RKO (cell line): ENCODE results near the gene ADIPOR2.

ENCODE experiments used
- DNase-seq: peaks from one replicate; pipeline ENCODE4 v3.0.0-alpha.2; 2016; ENCODE audit warnings: low spot score

Gene ADIPOR2

DNA sequence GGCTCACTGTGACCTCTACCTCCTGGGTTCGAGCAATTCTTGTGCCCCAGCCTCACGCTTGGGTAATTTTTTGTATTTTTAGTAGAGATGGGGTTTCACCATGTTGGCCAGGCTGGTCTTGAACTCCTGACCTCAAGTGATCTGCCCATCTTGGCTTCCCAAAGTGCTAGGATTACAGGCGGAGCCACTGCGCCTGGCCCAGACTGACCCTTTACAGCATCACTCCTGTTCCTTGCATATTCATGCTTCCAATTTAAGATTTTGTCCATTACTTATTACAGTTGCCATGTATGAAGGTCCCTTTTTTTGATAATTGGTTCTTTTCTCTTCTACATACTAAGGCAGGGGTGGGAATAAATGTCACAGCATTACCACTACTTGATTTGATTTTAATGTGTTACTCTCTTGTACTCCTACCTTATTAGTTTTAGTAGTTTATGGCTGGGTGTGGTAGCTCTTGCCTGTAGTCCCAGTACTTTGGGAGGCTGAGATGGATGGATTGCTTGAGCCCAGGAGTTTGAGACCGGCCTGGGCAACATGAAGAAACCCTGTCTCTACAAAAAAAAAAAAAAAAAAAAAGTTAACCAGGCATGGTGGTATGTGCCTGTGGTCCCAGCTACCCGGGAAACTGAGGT, 46.9 kb downstream of the ADIPOR2 start:
- no peak for DNase-seq

DNA sequence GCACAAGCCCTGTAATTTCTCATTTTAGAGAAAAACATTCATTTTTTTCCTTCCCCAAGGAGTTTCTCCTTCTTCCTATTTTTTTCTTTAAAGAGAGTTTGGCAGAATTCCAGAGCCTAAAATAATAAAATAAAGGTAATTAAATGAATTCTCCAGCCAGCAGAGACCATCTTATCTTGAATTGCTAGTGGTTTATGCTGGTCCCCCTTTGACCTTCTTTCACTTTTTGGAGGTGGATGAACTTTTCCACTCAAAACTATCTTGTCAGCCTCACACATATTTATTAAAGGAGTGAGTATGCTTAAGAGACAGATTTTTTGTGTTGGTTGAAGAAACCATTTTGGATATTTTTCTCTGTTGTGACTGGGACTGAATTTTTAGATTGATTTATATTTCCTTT, 47.6 kb downstream of the ADIPOR2 start:
- no peak for DNase-seq

DNA sequence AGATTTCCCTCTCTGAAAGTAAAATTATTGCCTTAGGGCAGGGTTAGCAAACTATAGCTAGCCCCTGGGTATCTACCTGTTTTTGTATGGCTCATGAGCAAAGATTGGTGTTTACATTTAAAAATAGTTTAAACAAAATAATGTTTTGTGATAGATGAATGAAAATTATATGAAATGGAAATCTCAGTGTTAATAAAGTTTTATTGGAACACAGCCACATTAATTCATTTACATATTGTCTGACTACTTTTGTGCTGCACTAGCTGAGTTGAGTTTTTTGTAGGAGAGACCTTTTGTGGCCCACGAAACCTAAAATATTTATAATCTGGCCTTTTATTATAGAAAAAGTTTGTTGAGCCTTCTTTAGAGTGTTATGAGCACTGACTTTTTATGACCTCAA, 48.5 kb downstream of the ADIPOR2 start:
- no peak for DNase-seq

DNA sequence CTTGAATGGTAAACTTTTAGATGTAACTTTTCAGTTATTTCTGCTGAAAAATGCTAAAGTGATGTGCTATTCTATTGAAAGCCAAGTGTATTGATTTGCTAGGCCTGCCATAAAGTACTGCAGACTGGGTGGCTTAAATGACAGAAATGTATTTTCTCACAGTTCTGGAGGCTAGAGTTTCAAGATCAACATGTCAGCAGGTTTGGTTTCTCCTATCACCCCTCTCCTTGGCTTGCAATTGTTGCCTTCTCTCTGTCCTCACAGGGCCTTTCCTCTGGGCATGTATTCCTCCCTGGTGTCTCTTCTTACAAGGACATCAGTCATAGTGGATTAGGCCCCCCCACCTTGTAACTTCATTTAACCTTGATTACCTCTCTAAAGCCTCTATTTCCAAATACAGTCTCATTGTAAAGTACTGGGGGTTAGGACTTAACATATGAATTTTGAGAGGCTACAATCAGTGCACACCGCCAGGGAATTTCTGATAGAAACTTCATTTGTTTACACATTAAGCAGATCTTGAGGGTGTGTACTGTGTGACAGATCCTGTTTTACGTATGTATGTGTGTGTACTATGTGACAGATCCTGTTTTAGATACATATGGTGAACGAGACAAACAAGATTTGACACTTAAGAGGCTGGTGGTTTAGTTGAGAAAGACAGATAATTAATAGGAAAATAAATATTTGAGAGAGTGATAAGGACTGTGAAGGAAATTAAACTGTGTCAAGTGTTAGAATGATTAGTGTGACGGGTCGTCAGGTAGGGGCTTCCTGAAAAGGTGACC, 49.5 kb downstream of the ADIPOR2 start:
- no peak for DNase-seq

DNA sequence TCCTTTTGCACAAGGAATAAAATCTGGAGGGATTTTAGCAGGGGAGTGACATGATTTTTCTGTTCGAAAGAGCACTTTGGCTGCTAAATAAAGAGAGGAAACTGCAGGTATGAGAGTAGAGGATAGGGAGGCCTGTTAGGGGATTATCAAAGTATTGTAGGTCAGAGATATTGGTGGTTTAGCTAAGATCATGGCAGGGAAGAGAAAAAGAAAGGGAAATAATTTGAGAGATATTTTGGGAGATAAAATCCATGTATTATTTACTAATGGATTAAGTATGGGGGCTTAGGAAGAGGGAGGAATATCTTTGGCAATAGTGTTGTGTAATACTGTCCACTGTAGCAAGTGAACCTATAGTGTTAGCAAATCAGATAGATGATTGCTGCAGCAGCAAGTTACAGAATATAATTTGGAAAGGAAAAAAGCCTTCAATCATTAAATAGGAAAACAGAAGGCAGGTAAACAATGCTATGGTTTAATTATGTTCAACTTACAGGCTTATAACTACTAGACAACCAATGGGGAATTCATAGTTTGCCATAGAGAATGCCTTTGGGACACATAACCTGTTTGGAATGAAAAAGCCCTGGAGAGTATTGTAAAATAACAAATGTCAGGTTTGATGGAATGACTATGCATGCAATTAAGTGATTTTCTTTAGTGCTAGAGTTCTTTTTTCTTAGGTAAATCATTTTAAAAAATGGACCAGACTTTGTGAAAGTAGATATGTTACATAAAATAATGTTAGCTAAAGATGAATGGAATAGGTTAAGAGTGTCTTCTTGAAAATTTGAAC, 50.5 kb downstream of the ADIPOR2 start:
- DNase-seq, result no peak

DNA sequence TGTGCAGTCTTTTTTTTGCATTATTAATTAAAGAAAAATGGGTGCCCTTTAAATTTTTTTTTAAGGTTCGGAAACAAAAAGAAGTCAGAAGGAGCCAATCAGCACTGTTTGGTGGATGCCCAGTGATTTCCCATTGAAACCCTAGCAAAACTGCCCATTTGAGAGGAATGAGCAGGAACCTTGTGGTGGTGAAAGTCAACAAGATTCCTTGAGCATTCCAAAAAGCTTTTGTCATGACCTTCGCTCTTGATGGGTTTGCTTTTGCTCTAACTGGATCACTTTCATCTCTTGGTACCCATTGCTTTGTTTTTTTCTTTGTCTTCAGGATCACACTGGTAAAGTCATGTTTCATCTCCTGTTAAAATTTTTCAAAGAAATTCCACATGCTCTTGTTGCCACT, 54.1 kb downstream of the ADIPOR2 start:
- no peak for DNase-seq

DNA sequence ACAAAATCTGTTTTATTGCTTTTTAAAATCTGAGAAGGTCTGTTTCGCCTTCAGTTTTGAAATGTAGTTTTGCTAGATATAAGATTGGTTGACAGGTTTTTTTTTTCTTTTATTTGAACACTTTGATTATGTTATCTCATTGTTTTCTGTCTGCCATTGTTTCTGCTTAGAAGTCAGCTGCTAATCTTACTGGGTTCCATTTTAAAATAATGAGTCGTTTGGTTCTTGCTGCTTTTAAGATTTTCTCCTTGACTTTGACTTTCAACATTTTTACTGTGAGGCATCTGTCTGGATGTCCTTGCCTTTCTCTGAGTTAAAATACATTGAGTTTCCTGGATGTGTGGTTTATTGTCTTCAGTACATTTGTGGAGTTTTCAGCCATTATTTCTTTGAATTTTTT, 56.7 kb downstream of the ADIPOR2 start:
- DNase-seq, result peak; percentile 13

DNA sequence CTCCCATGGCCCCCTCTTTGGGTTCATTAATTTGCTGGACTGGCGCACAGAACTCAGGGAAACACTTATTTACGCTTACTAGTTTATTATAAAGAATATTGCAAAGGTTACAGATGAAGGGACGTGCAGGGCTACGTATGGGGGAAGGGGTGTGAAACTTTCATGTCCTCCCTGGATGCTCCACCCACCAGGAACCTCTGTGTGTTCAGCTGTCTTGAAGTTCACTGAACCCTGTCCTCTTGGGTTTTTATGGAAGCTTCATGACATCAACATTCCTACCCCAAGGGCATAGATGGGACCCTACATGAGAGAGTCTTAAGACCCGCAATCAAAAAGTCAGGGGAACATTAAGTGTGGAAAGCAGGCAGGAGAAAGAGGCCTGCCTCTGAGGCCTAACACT, 58.1 kb downstream of the ADIPOR2 start:
- no peak for DNase-seq

DNA sequence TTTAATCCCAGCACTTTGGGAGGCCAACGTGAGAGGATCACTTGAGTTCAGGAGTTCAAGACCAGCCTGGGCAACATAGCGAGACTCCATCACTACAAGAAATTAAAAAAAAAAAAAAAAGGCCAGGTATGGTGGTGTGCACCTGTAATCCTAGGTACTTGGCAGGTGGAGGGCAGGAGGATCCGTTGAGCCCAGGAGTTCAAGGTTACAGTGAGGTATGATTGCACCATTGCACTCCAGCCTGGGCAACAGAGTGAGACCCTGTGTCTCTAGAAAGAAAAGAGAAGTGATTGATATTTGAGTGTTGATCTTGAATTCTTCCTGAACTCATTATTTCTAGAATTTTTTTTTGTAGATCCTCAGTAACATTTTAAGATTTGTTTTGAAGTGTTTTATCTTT, 59.4 kb downstream of the ADIPOR2 start:
- no peak for DNase-seq

DNA sequence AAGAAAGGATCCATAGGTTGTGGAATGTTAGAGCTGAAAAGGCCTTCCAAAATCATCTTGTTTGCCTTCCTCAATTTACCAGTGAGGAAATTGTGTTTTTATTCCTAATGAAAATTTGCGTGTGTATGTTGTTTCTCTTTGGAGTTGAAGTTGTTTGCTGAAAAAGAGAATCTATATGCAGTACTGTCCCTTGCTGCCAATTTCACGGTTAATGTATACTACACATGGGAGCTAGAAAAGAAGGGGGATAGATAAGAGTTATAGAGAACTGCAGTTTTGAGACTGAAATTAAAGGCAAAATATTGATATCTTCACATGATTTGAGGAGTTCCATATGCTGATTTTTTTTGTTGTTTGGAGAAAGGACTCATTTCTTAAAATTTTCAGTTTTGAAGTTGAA, 67.5 kb downstream of the ADIPOR2 start:
- no peak for DNase-seq

DNA sequence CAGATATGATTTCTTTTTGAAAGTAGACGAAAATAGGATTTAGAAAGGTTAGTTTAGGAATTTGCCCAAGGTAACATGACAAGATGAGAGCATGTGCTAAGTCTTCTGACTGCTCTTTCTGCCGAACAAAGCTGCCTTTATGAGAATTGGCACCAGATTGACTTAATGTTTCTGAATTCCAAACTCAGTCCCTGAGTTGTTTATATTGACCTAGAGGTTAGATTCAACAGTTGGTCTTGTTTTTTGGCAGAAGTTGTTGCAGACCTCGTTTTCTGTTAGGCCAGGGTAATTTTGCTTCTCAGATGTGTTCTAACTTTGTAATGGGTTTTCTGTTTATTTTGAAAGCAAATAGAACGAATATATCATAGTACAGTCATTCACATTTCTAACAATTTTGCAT, 68.0 kb downstream of the ADIPOR2 start:
- no peak for DNase-seq

DNA sequence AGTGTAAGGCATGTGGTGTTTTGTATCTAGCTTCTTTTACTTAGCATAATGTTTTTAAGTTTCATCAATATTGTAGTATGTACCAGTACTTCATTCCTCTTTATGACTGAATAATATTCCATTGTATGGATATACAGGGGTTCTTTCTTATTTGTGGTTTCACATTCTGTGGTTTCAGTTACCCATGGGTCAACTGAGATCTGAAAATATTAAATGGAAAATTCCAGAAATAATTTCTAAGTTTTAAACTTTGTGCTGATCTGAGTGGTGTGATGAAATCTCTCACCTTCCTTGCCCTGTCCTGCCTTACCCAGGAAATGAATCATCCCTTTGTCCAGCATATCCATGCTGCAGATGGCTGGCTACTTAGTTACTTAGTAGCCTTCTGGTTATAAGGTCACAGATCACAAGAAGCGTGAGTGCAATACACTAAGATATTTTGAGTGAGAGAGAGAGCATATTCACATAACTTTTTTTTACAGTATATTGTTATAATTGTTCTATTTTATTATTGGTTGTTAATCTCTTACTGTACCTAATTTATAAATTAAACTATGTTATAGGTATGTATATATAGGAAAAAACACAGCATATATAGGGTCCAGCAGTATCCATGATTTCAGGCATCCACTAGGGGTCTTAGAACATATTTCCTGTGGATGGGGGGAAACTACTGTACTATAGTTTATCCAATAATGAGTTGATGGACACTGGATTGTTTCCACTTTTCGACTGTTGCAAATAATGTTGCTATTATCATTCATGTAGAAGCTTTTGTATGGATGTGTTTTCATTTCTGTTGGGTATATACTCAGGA, 69.9 kb downstream of the ADIPOR2 start:
- peak; percentile 77 for DNase-seq

DNA sequence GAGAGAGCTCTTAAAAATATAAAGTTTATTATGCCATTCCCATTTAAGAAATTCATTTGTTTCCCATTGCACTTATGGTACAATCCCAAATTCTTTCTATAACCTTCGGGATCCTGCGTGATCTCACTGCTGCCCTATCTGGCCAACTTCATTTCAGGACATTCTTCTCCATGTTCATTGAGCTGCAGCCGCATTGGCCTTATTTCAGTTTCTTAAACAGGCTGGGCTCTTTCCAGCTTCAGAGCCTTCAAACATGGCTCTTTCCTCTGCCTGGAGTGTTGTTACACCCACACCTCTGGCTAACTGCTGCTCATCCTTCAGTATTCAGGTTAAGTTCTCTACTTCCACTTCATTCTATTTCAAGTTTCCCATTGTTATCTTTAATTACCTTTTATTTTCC, 71.0 kb downstream of the ADIPOR2 start:
- no peak for DNase-seq

DNA sequence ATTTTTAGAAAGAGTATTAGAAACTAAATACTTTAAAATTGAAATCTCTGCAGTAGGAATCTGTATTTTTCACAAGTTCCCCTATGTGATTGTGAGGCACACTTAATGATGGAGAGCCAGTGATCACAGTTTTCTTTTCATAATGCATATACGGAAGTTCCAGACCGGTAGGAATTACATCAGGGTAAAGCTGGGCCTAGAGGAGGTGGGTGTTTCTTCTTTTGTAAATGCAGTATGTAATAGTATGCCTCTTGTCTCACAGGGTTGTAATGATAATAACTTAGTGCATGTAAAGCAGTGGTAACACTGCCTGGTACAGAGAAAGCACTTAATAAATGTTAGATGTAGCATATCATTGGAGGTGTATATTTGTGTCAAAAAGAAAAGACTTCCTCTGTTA, 72.3 kb downstream of the ADIPOR2 start:
- no peak for DNase-seq

DNA sequence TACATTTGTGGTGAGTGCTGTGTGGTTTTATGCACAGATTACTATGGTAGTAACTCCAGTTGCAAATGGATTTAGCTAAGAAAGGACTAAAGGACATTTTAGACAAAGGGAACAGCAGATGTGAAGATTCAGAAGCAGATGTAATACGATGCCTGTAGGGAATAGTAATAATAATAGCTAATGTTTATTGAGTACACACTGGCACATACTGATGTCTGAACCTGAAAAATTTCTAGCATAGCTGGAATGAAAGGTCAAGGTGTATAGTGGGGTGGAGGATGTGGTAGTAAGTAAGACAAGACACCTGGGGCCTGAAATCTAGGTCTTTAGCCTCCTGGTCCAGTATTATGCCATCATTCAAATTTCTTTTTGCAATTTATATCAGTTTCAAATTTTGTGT, 75.2 kb downstream of the ADIPOR2 start:
- no peak for DNase-seq

DNA sequence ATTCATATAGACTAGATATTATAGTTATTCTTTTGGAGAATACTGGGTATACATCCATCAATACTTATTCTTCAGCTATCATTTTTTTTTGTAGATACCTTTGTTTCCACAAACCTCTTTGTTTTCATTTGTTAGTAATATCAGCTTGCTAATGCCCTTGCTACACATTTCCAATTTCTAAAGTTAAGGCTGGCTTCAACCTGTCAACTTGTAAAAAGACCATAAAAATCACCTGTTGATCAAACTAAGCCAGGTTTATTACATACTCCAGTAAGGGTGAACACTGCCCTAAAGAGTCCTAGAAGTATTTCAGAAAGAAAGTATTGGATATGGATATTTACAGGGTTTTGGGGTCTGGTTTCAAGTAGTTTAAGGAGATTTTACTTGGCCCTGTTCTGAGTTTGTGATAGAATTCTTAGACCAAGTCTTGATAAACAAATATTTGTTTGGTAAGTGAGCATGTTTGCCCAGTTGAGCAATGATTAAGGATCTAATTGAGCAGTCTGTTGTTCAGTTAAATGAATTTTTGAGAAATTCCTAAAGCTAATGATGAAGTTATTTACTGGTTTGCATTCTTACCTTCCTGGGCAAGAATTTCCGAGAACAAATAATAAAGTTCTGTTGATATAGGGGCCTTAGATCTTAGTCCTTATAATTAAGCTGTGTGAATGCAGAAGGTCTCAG, 76.7 kb downstream of the ADIPOR2 start:
- no peak for DNase-seq

DNA sequence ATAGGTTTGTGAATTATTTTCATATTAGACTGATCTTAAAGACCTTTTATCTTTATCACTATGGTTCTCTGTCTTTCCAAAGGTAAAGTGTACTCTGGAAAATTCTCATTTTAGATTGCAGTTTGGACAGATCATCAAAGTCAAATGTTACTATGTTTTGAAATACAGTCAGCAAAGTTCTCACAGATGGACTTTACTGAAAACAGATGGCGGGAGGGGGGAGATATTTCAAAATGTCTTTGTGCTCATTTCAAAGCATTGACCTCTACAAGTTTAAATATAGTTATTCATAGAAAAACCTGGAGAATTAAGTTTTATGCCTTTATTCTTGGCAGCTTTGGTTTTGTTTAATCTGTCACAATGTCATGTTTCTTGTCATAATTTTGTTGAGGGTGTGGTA, 77.7 kb downstream of the ADIPOR2 start:
- no peak for DNase-seq

DNA sequence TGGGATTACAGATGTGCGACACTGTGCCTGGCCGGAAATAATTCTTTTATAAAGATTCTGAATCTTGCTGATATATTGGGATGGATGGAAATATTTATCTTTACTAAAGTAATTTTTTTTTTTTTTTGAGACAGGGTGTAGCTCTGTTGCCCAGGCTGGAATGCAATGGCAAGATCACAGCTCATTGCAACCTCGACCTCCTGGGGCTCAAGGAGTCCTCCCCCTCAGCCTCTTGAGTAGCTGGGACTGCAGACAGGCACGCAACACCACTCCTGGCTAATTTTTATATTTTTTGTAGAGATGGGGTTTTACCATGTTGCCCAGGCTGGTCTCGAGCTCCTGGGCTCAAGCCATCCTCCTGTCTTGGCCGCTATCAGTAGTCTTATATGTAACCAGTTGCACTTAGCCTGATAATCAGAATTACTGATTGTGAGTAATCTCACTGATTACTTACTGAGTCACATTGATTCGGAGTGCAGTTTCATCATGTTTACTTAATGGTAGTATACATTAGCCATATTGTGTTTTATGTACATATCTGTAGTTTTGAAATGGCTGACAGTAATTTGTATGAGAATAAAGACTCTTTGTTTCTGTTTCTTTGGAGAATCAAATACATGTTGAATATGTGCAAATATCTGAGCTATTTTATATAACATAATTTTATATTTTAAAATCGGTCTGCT, 79.1 kb downstream of the ADIPOR2 start:
- peak; percentile 10 for DNase-seq

DNA sequence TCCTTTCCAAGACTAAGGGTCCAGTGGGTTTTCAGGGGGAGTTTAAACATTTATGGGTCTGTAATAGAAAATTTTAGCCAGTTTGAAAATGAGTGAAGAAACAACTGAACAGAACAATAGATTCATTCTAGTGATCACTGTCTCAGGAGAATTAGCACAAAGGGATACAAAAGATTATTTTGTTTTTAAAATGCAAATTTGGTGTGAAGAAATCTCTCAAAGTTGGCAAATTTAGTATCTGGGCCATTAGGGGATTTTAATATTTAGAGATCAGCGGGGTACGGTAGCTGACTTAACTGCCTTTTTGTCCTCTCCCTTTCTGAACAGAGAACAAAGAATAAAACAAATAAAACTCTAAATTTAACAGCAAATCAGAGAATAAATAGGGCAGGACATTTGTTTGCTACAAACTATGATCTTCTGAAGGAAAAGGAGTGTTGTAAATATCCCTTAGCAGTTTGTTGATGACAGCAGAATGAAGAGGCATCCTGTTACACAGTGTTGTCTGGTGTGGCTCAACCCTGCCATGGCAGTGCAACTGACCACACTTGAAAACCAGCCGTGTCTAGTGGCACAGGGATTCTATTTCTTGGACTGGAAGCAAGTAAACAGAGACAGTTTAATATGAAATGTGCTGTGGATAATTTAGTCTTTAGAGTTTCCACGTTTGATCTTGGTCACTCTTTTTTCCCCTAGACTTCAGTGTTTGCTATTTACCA, 83.2 kb downstream of the ADIPOR2 start:
- DNase-seq, result no peak

DNA sequence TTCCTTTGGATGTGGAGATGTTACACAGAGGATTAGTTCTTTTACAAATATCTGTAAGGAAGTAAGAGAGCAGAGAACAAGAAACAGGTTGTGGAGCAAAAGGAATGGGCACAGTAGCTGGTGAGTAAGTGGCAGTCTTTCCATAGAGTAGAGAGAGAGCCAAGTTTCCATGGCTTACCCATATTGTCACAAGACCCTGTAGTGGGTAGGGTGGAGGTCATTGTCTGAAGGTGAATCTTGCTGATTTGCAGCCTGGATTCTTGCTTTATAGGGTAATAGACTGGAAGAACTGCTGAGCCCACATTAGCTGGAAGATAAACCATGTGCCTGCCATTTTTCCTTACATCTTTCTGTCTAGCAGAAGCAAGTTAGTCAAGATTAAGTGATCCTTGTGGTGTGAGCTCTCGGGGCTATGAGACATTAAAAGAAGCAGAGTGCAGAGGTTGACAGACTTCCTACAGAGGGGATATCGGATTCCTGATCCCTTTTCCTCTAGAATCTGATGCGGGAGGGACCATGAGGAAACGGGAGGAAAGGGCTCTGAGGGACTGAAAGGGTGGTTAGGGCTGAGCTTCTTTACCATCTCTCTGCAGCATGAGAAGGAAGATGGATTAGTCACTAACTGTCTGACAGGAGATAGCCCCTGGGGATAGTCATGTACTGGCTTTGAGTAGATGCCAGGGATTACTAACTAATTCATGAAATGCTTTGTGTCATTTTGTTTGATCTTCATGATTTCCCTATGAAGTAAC, 85.5 kb downstream of the ADIPOR2 start:
- peak; percentile 45 for DNase-seq
